H1 (cell line): Measurements from ENCODE around the gene ZHX3. TPM values are rescaled to one million over a fixed set of nuclear protein-coding genes. Genes with fewer than 3 reads are reported as not detected.

Experiments used
- CTCF ChIA-PET: fragments of 300-600 bp; sonication (Branson Sonifier 250); formaldehyde crosslinking; loops from one replicate; lab custom pipeline; 2021; ENCODE audit not compliant: partially characterized antibody; lab: Charles Lee
- POLR2A ChIA-PET: fragments of 300-600 bp; sonication (Branson Sonifier 250); formaldehyde crosslinking; loops from one replicate; lab custom pipeline; 2021; ENCODE audit warnings: inconsistent platforms; ENCODE audit not compliant: partially characterized antibody; lab: Charles Lee
- DNase-seq, 2 experiments: peaks; one replicate each; pipeline versions ENCODE4 v3.0.0 to v3.0.0-alpha.2; 2010 to 2022; ENCODE audit warnings: low spot score in 2 of 2, low read depth in 1 of 2, mixed read lengths in 1 of 2
- FAIRE-seq: peaks from 2 replicates; lab custom pipeline; 2011; peaks lifted over from hg19 to GRCh38; lab: Jason Lieb, UNC
- H2AFZ ChIP-seq: 2 replicates; pipeline ENCODE4 v1.8.1; 2012; ENCODE audit warnings: low read length, inconsistent platforms
- H2AK5ac ChIP-seq: 2 replicates; pipeline ENCODE4 v1.6.1; 2013; ENCODE audit warnings: low read depth, low read length
- H2BK120ac ChIP-seq: replicated peaks from 2 replicates; pipeline ENCODE3; 2013; ENCODE audit warnings: low read depth, low read length, inconsistent platforms
- H2BK12ac ChIP-seq: 2 replicates; pipeline ENCODE4 v1.6.1; 2013; ENCODE audit warnings: low read depth, low read length
- H2BK15ac ChIP-seq: 2 replicates; pipeline ENCODE4 v1.6.1; 2013; ENCODE audit warnings: low read length
- H2BK20ac ChIP-seq: 2 replicates; pipeline ENCODE4 v1.6.1; 2013; ENCODE audit warnings: low read length
- H2BK5ac ChIP-seq: 2 replicates; pipeline ENCODE4 v1.6.1; 2013; ENCODE audit warnings: low read depth, low read length
- H3K14ac ChIP-seq: 2 replicates; pipeline ENCODE4 v1.6.1; 2013; ENCODE audit warnings: inconsistent platforms; ENCODE audit not compliant: insufficient read length
- H3K18ac ChIP-seq: 2 replicates; pipeline ENCODE4 v1.6.1; 2013; ENCODE audit warnings: low read length; ENCODE audit errors: extremely low read depth
- H3K23ac ChIP-seq: 2 replicates; pipeline ENCODE4 v1.6.1; 2013; ENCODE audit warnings: inconsistent platforms; ENCODE audit not compliant: insufficient read length
- H3K23me2 ChIP-seq: 2 replicates; pipeline ENCODE4 v1.6.1; 2013; ENCODE audit warnings: low read depth, low read length
- H3K27ac ChIP-seq: 2 replicates; pipeline ENCODE4 v1.6.1; 2011; ENCODE audit warnings: low read depth, low read length, inconsistent platforms
- H3K27me3 ChIP-seq, 4 experiments: replicated peaks in 1 of 4; 1 replicate in 1 of 4; 2 replicates in 3 of 4; pipeline versions ENCODE4 v1.6.1 to v1.8.1; 2011 to 2013; ENCODE audit warnings: low read length in 3 of 4, mild to moderate bottlenecking in 3 of 4, inconsistent platforms in 2 of 4, mixed read lengths in 2 of 4, moderate library complexity in 1 of 4; ENCODE audit not compliant: control insufficient read depth in 3 of 4, insufficient read depth in 3 of 4; ENCODE audit errors: extremely low read depth in 1 of 4
- H3K36me3 ChIP-seq, 4 experiments: 2 replicates each; pipeline versions ENCODE4 v1.6.1 to v1.8.1; 2011 to 2013; ENCODE audit warnings: mild to moderate bottlenecking in 4 of 4, low read length in 3 of 4, moderate library complexity in 2 of 4, control low read depth in 1 of 4, inconsistent platforms in 1 of 4; ENCODE audit not compliant: insufficient read depth in 4 of 4, control insufficient read depth in 2 of 4
- H3K4ac ChIP-seq: replicated peaks from 2 replicates; pipeline ENCODE3; 2013; ENCODE audit warnings: low read length, low read depth, mixed read lengths, inconsistent platforms; ENCODE audit not compliant: insufficient read length
- H3K4me1 ChIP-seq, 4 experiments: replicated peaks in 1 of 4; 1 replicate in 1 of 4; 2 replicates in 3 of 4; pipeline versions ENCODE4 v1.6.1 to v1.8.1; 2011 to 2013; ENCODE audit warnings: low read length in 3 of 4, inconsistent platforms in 2 of 4, mixed read lengths in 1 of 4; ENCODE audit not compliant: insufficient read depth in 4 of 4, control insufficient read depth in 3 of 4
- H3K4me2 ChIP-seq, 2 experiments: 2 replicates each; pipeline versions ENCODE4 v1.6.1 to v1.8.1; 2011 to 2013; ENCODE audit warnings: low read depth in 2 of 2, low read length in 2 of 2, control low read depth in 1 of 2, inconsistent platforms in 1 of 2, mild to moderate bottlenecking in 1 of 2; ENCODE audit not compliant: insufficient read depth in 1 of 2
- H3K4me3 ChIP-seq, 4 experiments: fragments of 200-600, 300-600 bp in 1 of 4; sonication (generic), shearing (Covaris generic), sonication (Bioruptor Twin) in 1 of 4; 2 replicates each; pipeline versions ENCODE4 v1.5.1 to v1.8.1; 2011 to 2016; ENCODE audit warnings: low read length in 4 of 4, low read depth in 3 of 4, control low read depth in 2 of 4, inconsistent platforms in 2 of 4, mild to moderate bottlenecking in 2 of 4, mixed read lengths in 1 of 4, moderate library complexity in 1 of 4; ENCODE audit not compliant: insufficient read depth in 2 of 4; ENCODE audit errors: extremely low read depth in 1 of 4
- H3K56ac ChIP-seq: replicated peaks from 2 replicates; pipeline ENCODE3; 2013; ENCODE audit warnings: low read depth, mild to moderate bottlenecking, mixed read lengths, low read length, inconsistent platforms; ENCODE audit not compliant: insufficient read length
- H3K79me1 ChIP-seq: 2 replicates; pipeline ENCODE4 v1.6.1; 2013; ENCODE audit warnings: low read depth, low read length, control low read depth
- H3K79me2 ChIP-seq, 2 experiments: 2 replicates each; pipeline versions ENCODE4 v1.6.1 to v1.8.1; 2012 to 2013; ENCODE audit warnings: low read length in 2 of 2, mild to moderate bottlenecking in 2 of 2, inconsistent platforms in 1 of 2; ENCODE audit not compliant: insufficient read depth in 2 of 2, control insufficient read depth in 1 of 2
- H3K9ac ChIP-seq, 4 experiments: replicated peaks in 1 of 4; 1 replicate in 1 of 4; 2 replicates in 3 of 4; pipeline versions ENCODE4 v1.6.1 to v1.8.1; 2011 to 2013; ENCODE audit warnings: low read depth in 3 of 4, low read length in 3 of 4, control low read depth in 2 of 4, mild to moderate bottlenecking in 2 of 4, moderate library complexity in 2 of 4, inconsistent platforms in 1 of 4; ENCODE audit errors: extremely low read depth in 1 of 4
- H3K9me3 ChIP-seq, 2 experiments: 2 replicates each; pipeline versions ENCODE4 v1.6.1 to v1.8.1; 2012 to 2013; ENCODE audit warnings: mild to moderate bottlenecking in 2 of 2, moderate library complexity in 2 of 2, control low read depth in 1 of 2, inconsistent platforms in 1 of 2, low read depth in 1 of 2, low read length in 1 of 2, mixed read lengths in 1 of 2; ENCODE audit not compliant: insufficient read depth in 2 of 2
- H4K20me1 ChIP-seq, 2 experiments: replicated peaks in 1 of 2; 2 replicates each; pipeline versions ENCODE3 to v1.8.1; 2011 to 2013; ENCODE audit warnings: inconsistent platforms in 2 of 2, low read length in 2 of 2, mild to moderate bottlenecking in 1 of 2; ENCODE audit not compliant: insufficient read depth in 2 of 2, control insufficient read depth in 1 of 2
- H4K5ac ChIP-seq: 2 replicates; pipeline ENCODE4 v1.6.1; 2013; ENCODE audit warnings: low read length, low read depth, mixed read lengths, inconsistent platforms; ENCODE audit not compliant: insufficient read length
- H4K8ac ChIP-seq: 2 replicates; pipeline ENCODE4 v1.8.0; 2013; ENCODE audit warnings: mild to moderate bottlenecking, moderate library complexity, low read length, inconsistent platforms; ENCODE audit not compliant: insufficient read depth; ENCODE audit errors: extremely low read depth
- H4K91ac ChIP-seq: replicated peaks from 2 replicates; pipeline ENCODE3; 2013; ENCODE audit warnings: low read length, mixed read lengths, inconsistent platforms; ENCODE audit not compliant: insufficient read length
- ASH2L ChIP-seq: fragments of 200-600, 300-600 bp; sonication (generic); IDR thresholded peaks from one replicate; pipeline ENCODE4 v1.7.1; 2017; ENCODE audit warnings: low read length
- BACH1 ChIP-seq: IDR thresholded peaks from 2 replicates; pipeline ENCODE4 v1.6.1; 2012; ENCODE audit warnings: low read length, improper control_type of control experiment
- BCL11A ChIP-seq, 2 experiments: IDR thresholded peaks; one replicate each; pipeline ENCODE4 v1.6.1; 2011; ENCODE audit warnings: low read depth in 2 of 2, low read length in 2 of 2, mild to moderate bottlenecking in 2 of 2
- BRCA1 ChIP-seq: IDR thresholded peaks from 2 replicates; pipeline ENCODE4 v1.6.1; 2012; ENCODE audit warnings: low read depth, low read length, improper control_type of control experiment
- CHD1 ChIP-seq: IDR thresholded peaks from 2 replicates; pipeline ENCODE4 v1.6.1; 2012; ENCODE audit warnings: low read depth, low read length, improper control_type of control experiment
- CTBP2 ChIP-seq: IDR thresholded peaks from 2 replicates; pipeline ENCODE4 v1.7.0; 2011; ENCODE audit warnings: borderline replicate concordance, mild to moderate bottlenecking, moderate library complexity, mixed read lengths, low read length; ENCODE audit not compliant: insufficient read depth, insufficient read length
- POU5F1 ChIP-seq: IDR thresholded peaks from 2 replicates; pipeline ENCODE4 v1.6.1; 2011; ENCODE audit warnings: low read depth, mild to moderate bottlenecking, low read length, moderate library complexity
- RFX5 ChIP-seq: IDR thresholded peaks from 2 replicates; pipeline ENCODE4 v1.6.1; 2011; ENCODE audit warnings: low read depth, low read length, improper control_type of control experiment, borderline replicate concordance
- RNF2 ChIP-seq: fragments of 200-900, 300-1000 bp; sonication (generic); IDR thresholded peaks from 2 replicates; pipeline ENCODE4 v1.7.1; 2016; ENCODE audit warnings: borderline replicate concordance, low read depth, mild to moderate bottlenecking, antibody characterized with exemption, low read length; ENCODE audit not compliant: poor library complexity, severe bottlenecking; ENCODE audit errors: missing control alignments
- SAP30 ChIP-seq: fragments of 300-600 bp; sonication (generic); IDR thresholded peaks from 2 replicates; pipeline ENCODE4 v1.7.1; 2012; ENCODE audit warnings: low read length, moderate library complexity, mild to moderate bottlenecking, inconsistent platforms; ENCODE audit not compliant: insufficient read depth, insufficient replicate concordance
- SIRT6 ChIP-seq: IDR thresholded peaks from one replicate; pipeline ENCODE4 v1.7.1; 2012; ENCODE audit warnings: low read length, inconsistent platforms
- TCF12 ChIP-seq: IDR thresholded peaks from 2 replicates; pipeline ENCODE4 v1.6.1; 2011; ENCODE audit warnings: low read depth, mild to moderate bottlenecking, low read length
- polyA plus RNA-seq, 7 experiments: library from polyadenylated mRNA; depleted of rRNA in 3 of 7; stranded (reverse) in 5 of 7; unstranded in 2 of 7; fragments of >200 nt in 5 of 7; fragments of 200-250 nt in 2 of 7; gene quantifications; 1 replicate in 5 of 7; 2 replicates in 1 of 7; 4 replicates in 1 of 7; pipeline versions ENCODE4 v1.2.1 to v1.2.3, GENCODE V29; 2011 to 2013; ENCODE audit warnings: missing spikeins in 2 of 7, mixed read lengths in 2 of 7
- total RNA-seq: library from RNA; stranded (reverse); fragmentation: NEBNext Ultra II Directional; extraction: Animal tissue kit (Norgen Biotek cat#: 25700); gene quantifications from 2 replicates; pipeline ENCODE4 v1.2.1, GENCODE V29; 2021
- TF ChIP-seq, protein P1 (sequence below): IDR thresholded peaks from 2 replicates; pipeline ENCODE4 v1.6.1; 2012; ENCODE audit warnings: inconsistent platforms

Gene ZHX3
- total and polyA plus RNA-seq, 2 of the 8 experiments (the other 6 are each of a cell fraction or from before 2014, with no cell fraction given) = 1.00 to 7.8 TPM

DNA sequence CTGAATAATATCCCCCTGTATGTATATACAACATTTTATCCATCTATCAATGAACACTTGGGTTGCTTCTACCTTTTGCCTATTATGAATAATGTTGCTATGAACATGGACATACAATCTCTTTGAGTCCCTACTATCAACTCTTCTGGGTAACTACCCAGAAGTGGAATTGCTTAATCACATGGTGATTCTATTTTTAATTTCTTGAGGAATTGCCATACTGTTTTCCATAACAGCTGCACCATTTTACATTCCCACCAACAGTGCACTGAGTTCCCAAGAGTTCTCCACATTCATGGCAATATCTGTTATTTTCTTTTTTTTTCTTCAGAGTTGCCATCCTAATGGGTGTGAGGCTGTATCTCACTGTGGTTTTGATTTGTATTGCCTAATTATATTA lies 88.3 kb downstream of the ZHX3 start (continued):
- no peak for TF ChIP-seq CTBP2

DNA sequence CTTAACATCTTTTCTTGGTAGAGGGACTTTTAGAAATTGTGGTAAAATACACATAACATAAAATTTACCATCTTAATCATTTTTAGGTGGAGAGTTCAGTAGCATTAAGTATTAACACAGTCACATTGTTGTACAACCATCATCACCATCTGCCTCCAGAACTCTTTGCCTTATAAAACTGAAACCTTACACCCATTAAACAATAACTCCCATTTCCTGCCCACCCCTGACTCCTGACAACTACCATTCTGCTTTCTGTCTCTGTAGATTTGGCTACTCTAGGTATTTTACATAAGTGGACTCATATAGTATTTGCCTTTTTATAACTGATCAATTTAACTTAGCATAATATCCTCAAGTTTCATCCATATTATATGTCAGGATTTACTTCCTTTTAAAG lies 88.7 kb downstream of the ZHX3 start:
- H3K9me3 ChIP-seq = no peaks in the 10 kb centered on the region
- no peak overlapping the region for H3K27ac ChIP-seq
- ChIA-PET POLR2A (no interaction called here), CTCF (no interaction called here)
- H2AK5ac ChIP-seq = no peak overlapping the region
- no peak overlapping the region for H3K9ac ChIP-seq
- H3K79me1 ChIP-seq = no peaks in the 10 kb centered on the region
- no peak overlapping the region for H2BK12ac ChIP-seq
- no peak overlapping the region for H3K23ac ChIP-seq
- no peak overlapping the region for H2BK20ac ChIP-seq
- no peaks in the 10 kb centered on the region for H4K20me1 ChIP-seq
- H4K91ac ChIP-seq = no peak overlapping the region
- no peak overlapping the region for H3K14ac ChIP-seq
- no peaks in the 10 kb centered on the region for H3K27me3 ChIP-seq
- FAIRE-seq (no peak), DNase-seq (no peak)
- no peak overlapping the region for H3K4me2 ChIP-seq
- H3K23me2 ChIP-seq = no peaks in the 10 kb centered on the region
- H2BK15ac ChIP-seq = no peak overlapping the region
- no peak overlapping the region for H2BK5ac ChIP-seq
- no peaks in the 10 kb centered on the region for H3K79me2 ChIP-seq
- H2BK120ac ChIP-seq = no peak overlapping the region
- TF ChIP-seq, protein P1, sequence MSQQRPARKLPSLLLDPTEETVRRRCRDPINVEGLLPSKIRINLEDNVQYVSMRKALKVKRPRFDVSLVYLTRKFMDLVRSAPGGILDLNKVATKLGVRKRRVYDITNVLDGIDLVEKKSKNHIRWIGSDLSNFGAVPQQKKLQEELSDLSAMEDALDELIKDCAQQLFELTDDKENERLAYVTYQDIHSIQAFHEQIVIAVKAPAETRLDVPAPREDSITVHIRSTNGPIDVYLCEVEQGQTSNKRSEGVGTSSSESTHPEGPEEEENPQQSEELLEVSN = no peak
- no peak for TF ChIP-seq ASH2L
- TF ChIP-seq SAP30 = no peak
- TF ChIP-seq BRCA1 = no peak
- no peak for TF ChIP-seq BACH1
- no peak for TF ChIP-seq RFX5
- TF ChIP-seq BCL11A (IDR thresholded peaks at IDR 0.05; ENCODE audit: low read depth in 2 of 2, low read length in 2 of 2) = no peak
- no peak for TF ChIP-seq CTBP2
- TF ChIP-seq TCF12 = no peak
- TF ChIP-seq CHD1 = no peak
- TF ChIP-seq SIRT6 = no peak
- no peak for TF ChIP-seq RNF2
- TF ChIP-seq POU5F1 = no peak
- H3K4me3 ChIP-seq = no peak overlapping the region
- no peaks in the 10 kb centered on the region for H3K4me1 ChIP-seq
- no peak overlapping the region for H4K5ac ChIP-seq
- no peak overlapping the region for H3K4ac ChIP-seq
- H4K8ac ChIP-seq = no peak overlapping the region
- H3K36me3 ChIP-seq = no peaks in the 10 kb centered on the region
- H2AFZ ChIP-seq = no peak overlapping the region
- no peak overlapping the region for H3K56ac ChIP-seq
- H3K18ac ChIP-seq = no peak overlapping the region
